Measurements from ENCODE around the gene HNRNPR. TPM values are rescaled to one million over a fixed set of nuclear protein-coding genes. Genes with fewer than 3 reads are reported as not detected.

HNRNPR gene
- total RNA-seq, 1 donor, result 119 TPM

DNA sequence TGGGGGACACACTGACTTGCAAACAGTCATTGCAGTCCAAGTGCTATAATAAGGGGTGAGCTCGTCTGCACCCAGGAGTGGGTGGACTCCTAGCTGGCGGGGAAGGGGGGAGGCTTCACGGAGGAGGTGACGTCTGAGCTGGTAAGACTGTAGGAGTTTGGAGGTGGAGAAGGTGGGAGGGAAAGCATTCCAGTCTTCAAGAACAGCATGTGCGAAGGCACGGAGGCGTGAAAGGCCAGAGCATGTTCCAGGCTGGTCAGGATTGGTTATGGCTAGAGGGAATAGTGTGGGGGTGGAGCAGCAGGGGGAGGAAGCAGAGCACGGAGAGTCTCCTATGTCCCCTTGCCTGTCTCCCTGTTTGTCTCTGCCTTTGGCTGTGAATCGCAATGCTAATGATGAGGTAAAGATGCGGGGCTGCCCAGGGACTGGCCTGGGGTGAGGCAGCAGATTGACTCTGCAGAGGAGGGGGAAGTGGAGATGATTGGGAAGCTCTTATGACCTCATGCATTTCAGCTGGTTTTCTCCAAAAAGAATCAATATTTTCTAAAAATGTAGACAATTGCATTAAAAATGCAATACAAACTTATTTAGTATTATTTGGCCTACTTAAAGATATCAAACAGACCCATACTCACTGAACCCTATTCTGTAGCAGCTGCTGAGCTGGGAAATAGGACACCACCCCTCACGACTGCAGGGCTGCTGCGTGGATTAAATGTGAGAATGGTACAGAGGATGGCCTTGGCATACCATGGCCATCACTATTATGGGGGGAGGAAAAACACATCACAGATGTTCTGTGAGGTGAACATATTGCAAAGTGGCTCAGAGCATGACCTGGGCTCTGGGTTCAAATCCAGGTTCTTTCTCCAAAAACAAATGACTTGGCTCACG lies 28.1 kb upstream of the HNRNPR start:
- no peak for TF ChIP-seq CTCF (IDR thresholded peaks at IDR 0.05; ENCODE audit: insufficient read depth, low read depth, low read length)
- DNase-seq (ENCODE audit: low read depth), result no peak

GRCh38 chr1:23370709-23371584 lies 26.9 kb upstream of the HNRNPR start:
- no peak for DNase-seq (ENCODE audit: low read depth)
- TF ChIP-seq CTCF (IDR thresholded peaks at IDR 0.05; ENCODE audit: insufficient read depth, low read depth, low read length), result no peak
- peak overlapping the region; percentile 81 for H3K4me3 ChIP-seq (ENCODE audit: low read depth, low read length)

More for the DNA sequence above, 28.1 kb upstream of the HNRNPR start:
- no peak overlapping the region for H3K4me3 ChIP-seq (ENCODE audit: low read depth, low read length)

DNA sequence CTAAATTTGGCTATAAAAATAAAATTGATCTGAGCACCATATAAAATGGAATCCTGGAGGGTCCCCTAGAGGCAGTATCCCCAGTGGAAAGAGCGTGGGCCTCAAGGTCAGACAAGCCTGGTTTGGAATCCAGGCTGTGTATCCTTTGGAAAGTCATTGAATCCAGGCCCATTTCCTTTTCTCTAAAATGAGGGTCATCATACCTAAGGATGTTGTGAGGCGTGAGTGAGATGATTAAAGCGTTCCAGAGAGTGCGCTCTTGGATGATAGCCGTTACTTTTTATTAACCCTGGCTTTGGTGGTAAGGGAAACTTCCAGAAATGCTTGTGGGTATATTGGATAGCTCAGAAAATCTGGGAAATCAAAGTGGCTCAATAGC lies 26.2 kb upstream of the HNRNPR start:
- DNase-seq (ENCODE audit: low read depth), result no peak
- TF ChIP-seq CTCF (IDR thresholded peaks at IDR 0.05; ENCODE audit: insufficient read depth, low read depth, low read length), result no peak
- H3K4me3 ChIP-seq (ENCODE audit: low read depth, low read length), result peak overlapping the region; percentile 81

GRCh38 chr1:23369335-23370013 lies 25.4 kb upstream of the HNRNPR start, which contains the start of gene ZNF436:
ZNF436 (minus strand) TSS chr1:23369836; CDS start chr1:23368005, 1,831 bp downstream.
- TF ChIP-seq CTCF (IDR thresholded peaks at IDR 0.05; ENCODE audit: insufficient read depth, low read depth, low read length), result no peak
- peak within 1 kb of the TSS; percentile 81 for H3K4me3 ChIP-seq (ENCODE audit: low read depth, low read length)
- DNase-seq (ENCODE audit: low read depth), result peak; percentile 91

- peak; percentile 91 for DNase-seq (ENCODE audit: low read depth)
- H3K4me3 ChIP-seq (ENCODE audit: low read depth, low read length), result peak overlapping the region; percentile 81
- TF ChIP-seq CTCF (IDR thresholded peaks at IDR 0.05; ENCODE audit: insufficient read depth, low read depth, low read length), result peak; percentile 25
Measured at GRCh38 chr1:23368562-23369334, 24.7 kb upstream of the HNRNPR start.
